K562 (cell line): ENCODE measurements around the gene PPM1F. TPM values are rescaled to one million over a fixed set of nuclear protein-coding genes. Genes with fewer than 3 reads are reported as not detected.
A peak's percentile ranks its signal among the peaks of the same experiment; 100 is the strongest.

Experiments used
- BRCA1 ChIP-seq, 2 experiments: fragments of 450-650 bp in 1 of 2; sonication (generic) in 1 of 2; formaldehyde crosslinking in 1 of 2; IDR thresholded peaks; 2 replicates each; pipeline versions ENCODE4 v1.5.0 to v1.6.1; 2017 to 2020; ENCODE audit warnings: mild to moderate bottlenecking in 1 of 2, missing genetic modification reagents in 1 of 2
- CEBPB ChIP-seq: fragments of 450-650 bp; IDR thresholded peaks from 2 replicates; pipeline ENCODE4 v1.6.1; 2016; ENCODE audit warnings: missing genetic modification characterization, missing compliant biosample characterization
- DNMT1 ChIP-seq: fragments of 450-650 bp; IDR thresholded peaks from 2 replicates; pipeline ENCODE4 v1.6.1; 2016; ENCODE audit warnings: antibody characterized with exemption, mild to moderate bottlenecking
- EZH2 ChIP-seq: IDR thresholded peaks from 2 replicates; pipeline ENCODE4 v1.6.1; 2012; ENCODE audit warnings: low read depth, mild to moderate bottlenecking, inconsistent platforms, low read length, borderline replicate concordance
- FUS ChIP-seq: fragments of 200-400 bp; formaldehyde crosslinking; optimal IDR thresholded peaks from 2 replicates; pipeline ENCODE3; 2017; ENCODE audit warnings: low read depth, low read length
- HDAC6 ChIP-seq: IDR thresholded peaks from 2 replicates; pipeline ENCODE4 v1.6.1; 2012; ENCODE audit warnings: low read depth, mild to moderate bottlenecking, control low read depth, inconsistent platforms, low read length, moderate library complexity
- HNRNPUL1 ChIP-seq: fragments of 200-400 bp; formaldehyde crosslinking; IDR thresholded peaks from 2 replicates; pipeline ENCODE4 v1.6.1; 2017; ENCODE audit warnings: low read length
- KDM2B ChIP-seq: fragments of 250-450 bp; sonication (Bioruptor Pico); IDR thresholded peaks from 2 replicates; pipeline ENCODE4 v1.8.0; 2021; ENCODE audit warnings: mild to moderate bottlenecking, moderate library complexity
- PHF21A ChIP-seq: fragments of 450-650 bp; IDR thresholded peaks from 2 replicates; pipeline ENCODE4 v1.6.1; 2017; ENCODE audit warnings: low read depth, borderline replicate concordance
- TAF15 ChIP-seq: fragments of 200-400 bp; formaldehyde crosslinking; IDR thresholded peaks from 2 replicates; pipeline ENCODE4 v1.6.1; 2017; ENCODE audit warnings: mild to moderate bottlenecking, low read depth, low read length, moderate library complexity
- ZC3H4 ChIP-seq: sonication (generic); formaldehyde crosslinking; IDR thresholded peaks from 2 replicates; pipeline ENCODE4 v1.9.0; 2021; ENCODE audit warnings: missing genetic modification reagents, borderline replicate concordance
- ZNF586 ChIP-seq: fragments of 450-650 bp; formaldehyde crosslinking; conservative IDR thresholded peaks from 2 replicates; pipeline ENCODE4 v1.4.0; 2020; ENCODE audit warnings: mild to moderate bottlenecking, moderate library complexity
- polyA plus RNA-seq, 8 experiments: library from polyadenylated mRNA; depleted of rRNA in 4 of 8; stranded (reverse) in 5 of 8; unstranded in 3 of 8; fragments of >200 nt; fragmentation: Nextera tagmentation in 2 of 8; fragmentation: Illumina TruSeq in 1 of 8; extraction: Ambion mirVana in 2 of 8; extraction: Trizol in 1 of 8; gene quantifications; 2 replicates each; pipeline versions ENCODE4 v1.2.1 to v1.2.3, GENCODE V29; 2011 to 2014; ENCODE audit warnings: inconsistent platforms in 1 of 8, missing spikeins in 1 of 8
- total RNA-seq, 7 experiments: library from RNA; depleted of rRNA in 6 of 7; stranded (reverse); fragments of >200 nt in 6 of 7; fragmentation: Illumina TruSeq in 2 of 7; extraction: Trizol in 2 of 7; gene quantifications; 2 replicates each; pipeline versions ENCODE4 v1.2.1 to v1.2.3, GENCODE V29; 2011 to 2021; ENCODE audit warnings: low replicate concordance in 1 of 7
- TF ChIP-seq, protein P1 (sequence below): sonication (generic); formaldehyde crosslinking; IDR thresholded peaks from 2 replicates; pipeline ENCODE4 v1.8.1; 2023; ENCODE audit warnings: mild to moderate bottlenecking, missing genetic modification reagents
- TF ChIP-seq, protein P2 (sequence below): sonication (generic); formaldehyde crosslinking; IDR thresholded peaks from 2 replicates; pipeline ENCODE4 v1.8.1; 2023; ENCODE audit warnings: mild to moderate bottlenecking, missing genetic modification reagents
- TF ChIP-seq, protein P3 (sequence below): sonication (generic); formaldehyde crosslinking; IDR thresholded peaks from 2 replicates; pipeline ENCODE4 v1.8.1; 2022; ENCODE audit warnings: missing genetic modification reagents
- TF ChIP-seq, protein P4 (sequence below): fragments of 450-650 bp; IDR thresholded peaks from 2 replicates; pipeline ENCODE4 v1.6.1; 2017; ENCODE audit warnings: antibody characterized with exemption, mild to moderate bottlenecking

PPM1F gene
- total and polyA plus RNA-seq, 9 of the 15 experiments (the other 6 are each of a cell fraction or from before 2014, with no cell fraction given) = 2.1 to 159 (median 64.0) TPM

DNA sequence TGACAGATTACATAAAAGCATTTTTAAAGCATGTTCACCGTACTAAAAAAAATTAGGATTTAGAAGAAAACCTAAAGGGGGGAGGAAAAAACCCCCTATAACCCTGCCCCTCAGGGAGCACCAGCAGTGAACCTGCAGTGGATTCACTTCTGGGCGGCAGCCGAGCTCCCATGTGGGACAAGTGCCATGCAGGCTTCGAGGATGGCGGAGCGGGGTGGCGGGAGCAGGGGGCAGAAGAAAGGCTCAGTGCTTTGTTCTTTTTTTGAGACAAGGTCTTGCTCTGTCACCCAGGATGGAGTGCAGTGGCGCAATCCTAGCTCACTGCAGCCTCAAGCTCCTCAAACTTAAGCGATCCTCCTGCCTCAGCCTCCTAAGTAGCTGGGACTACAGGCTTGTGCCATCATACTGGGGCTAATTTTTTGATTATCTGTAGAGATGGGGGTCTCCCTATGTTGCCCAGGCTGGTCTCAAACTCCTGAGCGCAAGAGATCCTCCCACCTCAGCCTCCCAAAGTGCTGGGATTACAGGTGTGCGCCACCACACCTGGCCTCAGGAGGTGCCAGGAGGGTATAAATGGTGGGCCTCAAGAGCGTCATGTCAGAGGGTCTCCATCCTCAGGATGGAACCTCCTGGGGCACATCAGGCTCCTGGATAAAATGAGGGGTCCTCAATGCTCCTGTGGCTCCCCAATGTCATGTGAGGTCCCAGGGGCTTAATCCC is 34.0 kb downstream of the PPM1F start (continued):
- TF ChIP-seq BRCA1 (IDR thresholded peaks at IDR 0.05) = no peak
- TF ChIP-seq BRCA1 (CRISPR knock-in tag; IDR thresholded peaks at IDR 0.05) = no peak
- no peak for TF ChIP-seq HNRNPUL1
- TF ChIP-seq ZNF586 (CRISPR knock-in tag) = no peak
- TF ChIP-seq FUS = no peak
- TF ChIP-seq ZC3H4 = no peak
- TF ChIP-seq, protein P1, sequence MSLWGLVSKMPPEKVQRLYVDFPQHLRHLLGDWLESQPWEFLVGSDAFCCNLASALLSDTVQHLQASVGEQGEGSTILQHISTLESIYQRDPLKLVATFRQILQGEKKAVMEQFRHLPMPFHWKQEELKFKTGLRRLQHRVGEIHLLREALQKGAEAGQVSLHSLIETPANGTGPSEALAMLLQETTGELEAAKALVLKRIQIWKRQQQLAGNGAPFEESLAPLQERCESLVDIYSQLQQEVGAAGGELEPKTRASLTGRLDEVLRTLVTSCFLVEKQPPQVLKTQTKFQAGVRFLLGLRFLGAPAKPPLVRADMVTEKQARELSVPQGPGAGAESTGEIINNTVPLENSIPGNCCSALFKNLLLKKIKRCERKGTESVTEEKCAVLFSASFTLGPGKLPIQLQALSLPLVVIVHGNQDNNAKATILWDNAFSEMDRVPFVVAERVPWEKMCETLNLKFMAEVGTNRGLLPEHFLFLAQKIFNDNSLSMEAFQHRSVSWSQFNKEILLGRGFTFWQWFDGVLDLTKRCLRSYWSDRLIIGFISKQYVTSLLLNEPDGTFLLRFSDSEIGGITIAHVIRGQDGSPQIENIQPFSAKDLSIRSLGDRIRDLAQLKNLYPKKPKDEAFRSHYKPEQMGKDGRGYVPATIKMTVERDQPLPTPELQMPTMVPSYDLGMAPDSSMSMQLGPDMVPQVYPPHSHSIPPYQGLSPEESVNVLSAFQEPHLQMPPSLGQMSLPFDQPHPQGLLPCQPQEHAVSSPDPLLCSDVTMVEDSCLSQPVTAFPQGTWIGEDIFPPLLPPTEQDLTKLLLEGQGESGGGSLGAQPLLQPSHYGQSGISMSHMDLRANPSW (CRISPR knock-in tag) = no peak
- no peak for TF ChIP-seq KDM2B (CRISPR knock-in tag)
- TF ChIP-seq, protein P2, sequence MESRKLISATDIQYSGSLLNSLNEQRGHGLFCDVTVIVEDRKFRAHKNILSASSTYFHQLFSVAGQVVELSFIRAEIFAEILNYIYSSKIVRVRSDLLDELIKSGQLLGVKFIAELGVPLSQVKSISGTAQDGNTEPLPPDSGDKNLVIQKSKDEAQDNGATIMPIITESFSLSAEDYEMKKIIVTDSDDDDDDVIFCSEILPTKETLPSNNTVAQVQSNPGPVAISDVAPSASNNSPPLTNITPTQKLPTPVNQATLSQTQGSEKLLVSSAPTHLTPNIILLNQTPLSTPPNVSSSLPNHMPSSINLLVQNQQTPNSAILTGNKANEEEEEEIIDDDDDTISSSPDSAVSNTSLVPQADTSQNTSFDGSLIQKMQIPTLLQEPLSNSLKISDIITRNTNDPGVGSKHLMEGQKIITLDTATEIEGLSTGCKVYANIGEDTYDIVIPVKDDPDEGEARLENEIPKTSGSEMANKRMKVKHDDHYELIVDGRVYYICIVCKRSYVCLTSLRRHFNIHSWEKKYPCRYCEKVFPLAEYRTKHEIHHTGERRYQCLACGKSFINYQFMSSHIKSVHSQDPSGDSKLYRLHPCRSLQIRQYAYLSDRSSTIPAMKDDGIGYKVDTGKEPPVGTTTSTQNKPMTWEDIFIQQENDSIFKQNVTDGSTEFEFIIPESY (CRISPR knock-in tag) = no peak
- no peak for TF ChIP-seq PHF21A
- TF ChIP-seq DNMT1 = no peak
- TF ChIP-seq, protein P3, sequence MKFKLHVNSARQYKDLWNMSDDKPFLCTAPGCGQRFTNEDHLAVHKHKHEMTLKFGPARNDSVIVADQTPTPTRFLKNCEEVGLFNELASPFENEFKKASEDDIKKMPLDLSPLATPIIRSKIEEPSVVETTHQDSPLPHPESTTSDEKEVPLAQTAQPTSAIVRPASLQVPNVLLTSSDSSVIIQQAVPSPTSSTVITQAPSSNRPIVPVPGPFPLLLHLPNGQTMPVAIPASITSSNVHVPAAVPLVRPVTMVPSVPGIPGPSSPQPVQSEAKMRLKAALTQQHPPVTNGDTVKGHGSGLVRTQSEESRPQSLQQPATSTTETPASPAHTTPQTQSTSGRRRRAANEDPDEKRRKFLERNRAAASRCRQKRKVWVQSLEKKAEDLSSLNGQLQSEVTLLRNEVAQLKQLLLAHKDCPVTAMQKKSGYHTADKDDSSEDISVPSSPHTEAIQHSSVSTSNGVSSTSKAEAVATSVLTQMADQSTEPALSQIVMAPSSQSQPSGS (CRISPR knock-in tag) = 0 out of 2 replicates have a peak, but pooled peaks have one; percentile 19
- TF ChIP-seq EZH2 = no peak
- no peak; the same call in 1 of the 2 replicates for TF ChIP-seq TAF15
- TF ChIP-seq, protein P4, sequence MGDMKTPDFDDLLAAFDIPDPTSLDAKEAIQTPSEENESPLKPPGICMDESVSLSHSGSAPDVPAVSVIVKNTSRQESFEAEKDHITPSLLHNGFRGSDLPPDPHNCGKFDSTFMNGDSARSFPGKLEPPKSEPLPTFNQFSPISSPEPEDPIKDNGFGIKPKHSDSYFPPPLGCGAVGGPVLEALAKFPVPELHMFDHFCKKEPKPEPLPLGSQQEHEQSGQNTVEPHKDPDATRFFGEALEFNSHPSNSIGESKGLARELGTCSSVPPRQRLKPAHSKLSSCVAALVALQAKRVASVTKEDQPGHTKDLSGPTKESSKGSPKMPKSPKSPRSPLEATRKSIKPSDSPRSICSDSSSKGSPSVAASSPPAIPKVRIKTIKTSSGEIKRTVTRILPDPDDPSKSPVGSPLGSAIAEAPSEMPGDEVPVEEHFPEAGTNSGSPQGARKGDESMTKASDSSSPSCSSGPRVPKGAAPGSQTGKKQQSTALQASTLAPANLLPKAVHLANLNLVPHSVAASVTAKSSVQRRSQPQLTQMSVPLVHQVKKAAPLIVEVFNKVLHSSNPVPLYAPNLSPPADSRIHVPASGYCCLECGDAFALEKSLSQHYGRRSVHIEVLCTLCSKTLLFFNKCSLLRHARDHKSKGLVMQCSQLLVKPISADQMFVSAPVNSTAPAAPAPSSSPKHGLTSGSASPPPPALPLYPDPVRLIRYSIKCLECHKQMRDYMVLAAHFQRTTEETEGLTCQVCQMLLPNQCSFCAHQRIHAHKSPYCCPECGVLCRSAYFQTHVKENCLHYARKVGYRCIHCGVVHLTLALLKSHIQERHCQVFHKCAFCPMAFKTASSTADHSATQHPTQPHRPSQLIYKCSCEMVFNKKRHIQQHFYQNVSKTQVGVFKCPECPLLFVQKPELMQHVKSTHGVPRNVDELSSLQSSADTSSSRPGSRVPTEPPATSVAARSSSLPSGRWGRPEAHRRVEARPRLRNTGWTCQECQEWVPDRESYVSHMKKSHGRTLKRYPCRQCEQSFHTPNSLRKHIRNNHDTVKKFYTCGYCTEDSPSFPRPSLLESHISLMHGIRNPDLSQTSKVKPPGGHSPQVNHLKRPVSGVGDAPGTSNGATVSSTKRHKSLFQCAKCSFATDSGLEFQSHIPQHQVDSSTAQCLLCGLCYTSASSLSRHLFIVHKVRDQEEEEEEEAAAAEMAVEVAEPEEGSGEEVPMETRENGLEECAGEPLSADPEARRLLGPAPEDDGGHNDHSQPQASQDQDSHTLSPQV = no peak
- peak; percentile 90 for TF ChIP-seq CEBPB (tag)
- no peak for TF ChIP-seq HDAC6
